ENCODE data around the gene MGME1. TPM values are rescaled to one million over a fixed set of nuclear protein-coding genes. Genes with fewer than 3 reads are reported as not detected.

MGME1 gene
- total RNA-seq (ENCODE audit: low replicate concordance) = 2.8 and 6.5 TPM in 2 replicates

GRCh38 chr20:17968366-17969277, at the start of gene MGME1, which contains the start of gene SNX5:
Gene MGME1 (plus strand): TSS chr20:17969018. CDS start chr20:17969860, 842 bp downstream.
Gene SNX5 (minus strand): TSS chr20:17968794. CDS start chr20:17968425, 369 bp downstream.

Other genes with a start within 250 kb of the MGME1 start
- gene SNX5, start 224 bp upstream of the MGME1 start, total RNA-seq (ENCODE audit: low replicate concordance) = 59.0 and 64.6 TPM in 2 replicates
- gene OVOL2, start 88.9 kb downstream of the MGME1 start, total RNA-seq (ENCODE audit: low replicate concordance) = not detected in 2 replicates
- gene KAT14, start 168.8 kb downstream of the MGME1 start, total RNA-seq (ENCODE audit: low replicate concordance) = 12.8 and 24.7 TPM in 2 replicates
- 7.4 and 8.0 TPM in 2 replicates for gene PET117, start 168.8 kb downstream of the MGME1 start, total RNA-seq (ENCODE audit: low replicate concordance)

Data from smooth muscle cell of the coronary artery (primary cell).